SK-N-SH (cell line): ENCODE measurements around the gene NRBF2.
A peak's percentile ranks its signal among the peaks of the same experiment; 100 is the strongest.

ENCODE experiments used
- EP300 ChIP-seq, 2 experiments: IDR thresholded peaks; 2 replicates each; pipeline versions ENCODE4 v1.4.0 to v1.6.1; 2012; ENCODE audit warnings: borderline replicate concordance in 1 of 2, low read depth in 1 of 2, low read length in 1 of 2
- EZH2phosphoT487 ChIP-seq: fragments of 200-600 bp; sonication (generic); IDR thresholded peaks from 2 replicates; pipeline ENCODE4 v1.6.1; 2017; ENCODE audit warnings: low read depth, mixed run types, mild to moderate bottlenecking, antibody characterized with exemption, moderate library complexity, borderline replicate concordance
- POLR2AphosphoS5 ChIP-seq: IDR thresholded peaks from 2 replicates; pipeline ENCODE4 v1.6.1; 2012; ENCODE audit warnings: low read depth, low read length
- YY1 ChIP-seq: IDR thresholded peaks from 2 replicates; pipeline ENCODE4 v1.4.0; 2012; ENCODE audit warnings: low read depth, mild to moderate bottlenecking
- TF ChIP-seq, protein P1 (sequence below): fragments of 200-600 bp; sonication (generic); IDR thresholded peaks from 2 replicates; pipeline ENCODE4 v1.6.1; 2017; ENCODE audit warnings: antibody characterized with exemption, mild to moderate bottlenecking, moderate library complexity
- TF ChIP-seq, protein P2 (sequence below): IDR thresholded peaks from 2 replicates; pipeline ENCODE4; 2012

DNA sequence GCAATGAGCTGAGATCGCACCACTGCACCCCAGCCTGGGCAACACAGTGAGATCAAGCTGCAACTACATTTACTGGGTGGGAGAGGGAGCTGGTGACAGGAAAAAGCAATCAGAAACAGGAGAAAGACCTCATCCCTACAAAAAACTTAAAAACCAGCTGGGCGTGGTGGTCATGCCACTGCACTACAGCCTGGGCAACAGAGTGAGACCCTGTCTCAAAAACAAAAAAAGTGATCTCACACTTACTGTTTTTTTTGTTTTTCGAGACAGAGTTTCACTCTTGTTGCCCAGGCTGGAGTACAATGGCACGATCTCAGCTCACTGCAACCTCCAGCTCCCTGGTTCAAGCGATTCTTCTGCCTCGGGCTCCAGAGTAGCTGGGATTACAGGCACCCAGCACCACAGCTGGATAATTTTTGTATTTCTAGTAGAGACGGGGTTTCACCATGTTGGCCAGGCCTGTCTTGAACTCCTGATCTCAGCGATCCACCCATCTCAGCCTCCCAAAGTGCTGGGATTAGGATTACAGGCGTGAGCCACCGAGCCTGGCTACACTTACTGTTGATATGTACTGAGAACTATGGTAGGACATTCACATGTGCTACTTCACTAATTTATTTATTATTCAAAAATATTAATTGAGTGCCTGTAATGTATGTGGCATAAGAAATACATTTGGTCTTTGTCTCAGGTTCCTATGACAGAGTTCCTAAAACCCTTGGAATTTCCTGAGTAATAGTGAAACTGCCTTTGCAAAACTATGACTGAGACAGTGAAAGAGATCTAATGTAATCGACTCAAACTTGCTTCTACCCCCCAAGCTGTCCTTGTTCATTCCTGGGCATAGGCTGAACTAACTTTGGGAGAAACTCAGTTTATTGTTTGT lies 27.7 kb upstream of the NRBF2 start:
- TF ChIP-seq, protein P1, sequence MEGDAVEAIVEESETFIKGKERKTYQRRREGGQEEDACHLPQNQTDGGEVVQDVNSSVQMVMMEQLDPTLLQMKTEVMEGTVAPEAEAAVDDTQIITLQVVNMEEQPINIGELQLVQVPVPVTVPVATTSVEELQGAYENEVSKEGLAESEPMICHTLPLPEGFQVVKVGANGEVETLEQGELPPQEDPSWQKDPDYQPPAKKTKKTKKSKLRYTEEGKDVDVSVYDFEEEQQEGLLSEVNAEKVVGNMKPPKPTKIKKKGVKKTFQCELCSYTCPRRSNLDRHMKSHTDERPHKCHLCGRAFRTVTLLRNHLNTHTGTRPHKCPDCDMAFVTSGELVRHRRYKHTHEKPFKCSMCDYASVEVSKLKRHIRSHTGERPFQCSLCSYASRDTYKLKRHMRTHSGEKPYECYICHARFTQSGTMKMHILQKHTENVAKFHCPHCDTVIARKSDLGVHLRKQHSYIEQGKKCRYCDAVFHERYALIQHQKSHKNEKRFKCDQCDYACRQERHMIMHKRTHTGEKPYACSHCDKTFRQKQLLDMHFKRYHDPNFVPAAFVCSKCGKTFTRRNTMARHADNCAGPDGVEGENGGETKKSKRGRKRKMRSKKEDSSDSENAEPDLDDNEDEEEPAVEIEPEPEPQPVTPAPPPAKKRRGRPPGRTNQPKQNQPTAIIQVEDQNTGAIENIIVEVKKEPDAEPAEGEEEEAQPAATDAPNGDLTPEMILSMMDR: no peak
- TF ChIP-seq EZH2phosphoT487 (no peak), POLR2AphosphoS5 (no peak), EP300 (IDR thresholded peaks at IDR 0.05; ENCODE audit: borderline replicate concordance in 1 of 2, low read depth in 1 of 2, low read length in 1 of 2) (no peak), YY1 (no peak)
- TF ChIP-seq, protein P2, sequence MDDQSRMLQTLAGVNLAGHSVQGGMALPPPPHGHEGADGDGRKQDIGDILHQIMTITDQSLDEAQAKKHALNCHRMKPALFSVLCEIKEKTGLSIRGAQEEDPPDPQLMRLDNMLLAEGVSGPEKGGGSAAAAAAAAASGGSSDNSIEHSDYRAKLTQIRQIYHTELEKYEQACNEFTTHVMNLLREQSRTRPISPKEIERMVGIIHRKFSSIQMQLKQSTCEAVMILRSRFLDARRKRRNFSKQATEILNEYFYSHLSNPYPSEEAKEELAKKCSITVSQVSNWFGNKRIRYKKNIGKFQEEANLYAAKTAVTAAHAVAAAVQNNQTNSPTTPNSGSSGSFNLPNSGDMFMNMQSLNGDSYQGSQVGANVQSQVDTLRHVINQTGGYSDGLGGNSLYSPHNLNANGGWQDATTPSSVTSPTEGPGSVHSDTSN: peak; percentile 3; the same call in 1 of the 2 replicates
